HUES6 (cell line): ENCODE data around the gene USP37.
"Not testable (repeated sequence)": the region's sequence is repeated elsewhere in the genome, so short reads cannot be mapped to it uniquely, and the experiment has no call there.

Experiments used
- H3K27ac ChIP-seq: 2 replicates; pipeline ENCODE4 v1.7.0; 2013; ENCODE audit warnings: low read depth, mild to moderate bottlenecking, low read length, inconsistent platforms
- H3K27me3 ChIP-seq: 2 replicates; pipeline ENCODE4 v1.6.1; 2013; ENCODE audit warnings: low read length; ENCODE audit not compliant: control insufficient read depth, insufficient read depth
- H3K36me3 ChIP-seq: 2 replicates; pipeline ENCODE4 v1.6.1; 2013; ENCODE audit warnings: low read length; ENCODE audit not compliant: control insufficient read depth, insufficient read depth
- H3K4me1 ChIP-seq: 2 replicates; pipeline ENCODE4 v1.6.1; 2013; ENCODE audit warnings: low read length; ENCODE audit not compliant: control insufficient read depth, insufficient read depth
- H3K4me3 ChIP-seq: 2 replicates; pipeline ENCODE4 v1.5.1; 2013; ENCODE audit warnings: low read depth, low read length
- H3K9ac ChIP-seq: one replicate; pipeline ENCODE4 v1.6.1; 2013; ENCODE audit warnings: mild to moderate bottlenecking, low read length
- H3K9me3 ChIP-seq: 2 replicates; pipeline ENCODE4 v1.6.1; 2013; ENCODE audit warnings: low read depth, low read length; ENCODE audit not compliant: control insufficient read depth, insufficient read depth

Gene USP37

DNA sequence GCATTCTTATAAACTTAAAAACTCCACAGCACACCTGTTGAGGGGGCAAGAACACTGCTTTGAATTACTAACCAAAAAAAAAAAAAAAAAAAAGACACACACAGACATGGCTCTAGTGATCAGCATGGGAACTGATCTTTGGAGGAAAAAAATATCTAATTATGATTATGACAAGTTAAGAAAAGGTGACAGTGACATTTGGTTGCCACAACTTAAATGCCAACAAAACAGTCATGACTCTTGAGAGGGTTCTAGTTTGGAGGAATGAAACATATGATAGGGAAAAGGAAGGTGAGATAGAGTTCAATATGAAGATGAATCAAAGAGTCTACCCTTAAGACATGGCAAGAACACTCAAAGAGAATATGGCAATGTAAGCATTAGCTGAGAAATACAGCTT, 20.6 kb downstream of the USP37 start:
- H3K4me3 ChIP-seq, result no peak overlapping the region
- H3K9ac ChIP-seq, result no peak overlapping the region
- no peaks in the 10 kb centered on the region for H3K27me3 ChIP-seq
- H3K9me3 ChIP-seq, result no peaks in the 10 kb centered on the region
- peaks cover 87% of the 10 kb centered on the region for H3K36me3 ChIP-seq
- no peaks in the 10 kb centered on the region for H3K4me1 ChIP-seq
- H3K27ac ChIP-seq, result no peak overlapping the region

DNA sequence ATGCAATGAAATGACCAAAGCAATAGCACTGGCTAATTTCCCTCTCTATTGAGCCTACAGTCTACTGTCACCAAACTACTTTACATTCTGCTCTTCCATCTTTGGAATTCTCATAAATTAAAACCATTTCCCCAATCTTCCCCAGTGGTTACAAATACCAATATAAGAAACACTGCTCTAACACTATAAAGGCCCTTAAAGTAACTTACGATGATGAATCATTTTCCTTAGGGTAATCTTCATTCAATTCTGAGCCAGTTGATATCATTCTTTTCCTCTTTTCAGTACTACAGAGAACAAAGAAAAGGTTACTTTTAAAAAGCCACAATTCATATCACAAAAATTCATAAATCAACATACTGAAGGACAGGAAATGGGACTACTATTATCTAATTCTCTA, 22.1 kb downstream of the USP37 start:
- H3K36me3 ChIP-seq, result peaks cover 89% of the 10 kb centered on the region
- no peaks in the 10 kb centered on the region for H3K27me3 ChIP-seq
- H3K27ac ChIP-seq, result no peak overlapping the region
- no peaks in the 10 kb centered on the region for H3K4me1 ChIP-seq
- H3K9me3 ChIP-seq, result no peaks in the 10 kb centered on the region
- H3K4me3 ChIP-seq, result no peak overlapping the region
- H3K9ac ChIP-seq, result no peak overlapping the region

DNA sequence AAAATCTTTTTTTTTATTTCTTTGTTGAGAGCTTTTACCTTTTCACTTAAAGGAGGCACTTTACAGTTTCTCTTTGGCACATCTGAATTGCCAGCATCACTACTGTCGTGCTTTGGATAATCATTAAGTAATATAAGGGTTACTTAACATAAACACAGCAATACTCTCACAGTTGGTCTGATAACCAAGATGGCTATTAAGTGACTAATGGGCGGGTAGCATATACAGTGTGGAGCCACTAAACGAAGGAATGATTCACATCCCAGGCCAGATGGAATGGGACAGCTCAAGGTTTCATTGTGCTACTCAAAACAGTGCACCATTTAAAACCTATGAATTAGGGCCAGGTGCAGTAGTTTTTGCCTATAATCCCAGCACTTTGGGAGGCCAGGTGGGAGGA, 28.1 kb downstream of the USP37 start:
- H3K36me3 ChIP-seq, result peaks cover 83% of the 10 kb centered on the region
- no peaks in the 10 kb centered on the region for H3K27me3 ChIP-seq
- no peak overlapping the region for H3K27ac ChIP-seq
- no peaks in the 10 kb centered on the region for H3K4me1 ChIP-seq
- no peak overlapping the region for H3K9ac ChIP-seq
- no peak overlapping the region for H3K4me3 ChIP-seq
- no peaks in the 10 kb centered on the region for H3K9me3 ChIP-seq

DNA sequence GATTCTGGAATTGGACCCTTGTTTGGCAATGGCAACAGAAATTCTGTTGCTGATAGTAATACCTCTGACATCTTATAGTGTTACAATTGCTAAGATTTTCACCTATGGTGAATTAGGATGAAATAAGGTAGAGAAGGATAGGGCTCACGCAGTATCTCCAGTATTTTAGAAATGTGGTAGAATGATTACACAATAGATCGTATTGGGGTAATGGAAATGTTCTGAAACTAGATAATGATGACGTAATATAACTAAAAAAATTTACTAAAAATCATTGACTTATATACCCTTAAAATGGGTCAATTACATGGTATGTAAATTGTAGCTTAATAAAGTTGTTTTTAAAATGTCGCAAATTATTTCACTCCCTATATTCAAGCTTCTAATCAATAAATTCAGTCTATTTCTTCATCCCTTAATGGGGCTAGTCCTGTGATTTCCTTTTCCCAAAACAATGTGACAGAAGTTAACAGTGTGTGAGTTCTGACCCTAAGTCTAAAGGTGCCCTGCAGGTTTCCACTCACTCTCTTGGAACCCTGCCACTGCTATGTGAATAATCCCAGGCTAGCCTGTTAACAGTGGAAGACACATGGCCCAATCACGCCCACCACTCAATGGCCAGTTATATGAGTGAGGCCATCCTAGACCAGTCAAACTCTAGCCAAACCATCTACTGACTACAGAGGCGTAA, 31.2 kb downstream of the USP37 start:
- Histone ChIP-seq H3K9ac (no peak overlapping the region), H3K4me3 (no peak overlapping the region), H3K9me3 (no peaks in the 10 kb centered on the region), H3K36me3 (peaks cover 84% of the 10 kb centered on the region), H3K4me1 (no peaks in the 10 kb centered on the region), H3K27ac (no peak overlapping the region), H3K27me3 (no peaks in the 10 kb centered on the region)

DNA sequence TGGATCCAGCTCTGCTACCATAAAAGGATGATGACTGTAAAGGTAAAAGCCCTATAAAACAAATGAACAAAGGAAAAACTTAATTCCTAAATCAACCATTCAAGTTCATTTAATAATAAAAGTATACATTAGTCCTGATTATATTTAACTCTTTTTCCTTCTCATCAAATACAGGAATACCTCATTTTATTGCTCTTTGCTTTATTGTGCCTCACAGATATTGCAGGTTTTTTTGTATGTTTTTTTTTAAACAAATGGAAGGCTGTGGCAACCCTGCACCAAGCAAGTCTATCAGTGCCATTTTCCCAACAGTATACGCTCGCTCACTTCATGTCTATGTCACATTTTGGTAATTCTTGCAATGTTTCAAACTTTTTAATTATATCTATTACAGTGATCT, 38.2 kb downstream of the USP37 start:
- Histone ChIP-seq H3K4me1 (no peaks in the 10 kb centered on the region), H3K36me3 (peaks cover 86% of the 10 kb centered on the region)

DNA sequence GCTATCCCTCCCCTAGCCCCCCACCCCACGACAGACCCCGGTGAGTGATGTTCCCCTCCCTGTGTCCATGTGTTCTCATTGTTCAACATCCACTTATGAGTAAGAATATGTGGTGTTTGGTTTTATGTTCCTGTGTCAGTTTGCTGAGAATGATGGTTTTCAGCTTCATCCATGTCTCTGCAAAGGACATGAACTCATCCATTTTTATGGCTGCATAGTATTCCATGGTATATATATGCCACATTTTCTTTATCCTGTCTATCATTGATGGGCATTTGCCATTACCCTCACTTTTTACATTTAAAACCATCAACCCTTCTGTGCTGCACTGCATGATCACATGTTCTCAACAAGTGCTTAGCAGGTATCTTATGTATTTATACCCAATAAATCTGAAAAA, 39.7 kb downstream of the USP37 start:
- H3K27me3 ChIP-seq, H3K4me3 ChIP-seq, H3K27ac ChIP-seq, H3K9me3 ChIP-seq, H3K4me1 ChIP-seq, H3K9ac ChIP-seq: not testable (repeated sequence)
- H3K36me3 ChIP-seq, result peaks cover 87% of the 10 kb centered on the region

More for the DNA sequence above, 38.2 kb downstream of the USP37 start:
- Histone ChIP-seq H3K9ac (no peak overlapping the region), H3K27ac (no peak overlapping the region), H3K9me3 (no peaks in the 10 kb centered on the region), H3K4me3 (no peak overlapping the region), H3K27me3 (no peaks in the 10 kb centered on the region)

DNA sequence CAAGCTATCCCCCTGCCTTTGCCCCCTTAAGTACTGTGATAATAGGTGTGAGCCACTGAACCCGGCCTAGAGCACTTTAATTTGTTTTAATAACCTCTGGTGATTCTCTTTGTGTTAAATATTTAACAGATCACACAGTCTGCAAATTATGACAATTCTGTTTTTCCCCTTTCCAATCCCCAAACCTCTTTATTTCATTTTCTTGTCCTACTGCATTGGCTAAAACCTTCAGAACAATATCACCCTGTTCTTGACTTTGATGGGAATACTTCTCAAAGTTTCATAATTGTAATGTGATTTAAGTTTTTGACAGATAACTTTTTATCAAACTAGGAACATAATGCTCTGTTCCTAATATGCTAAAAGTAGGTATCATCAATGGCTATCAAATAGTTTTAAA, 44.5 kb downstream of the USP37 start:
- Histone ChIP-seq H3K27me3 (no peaks in the 10 kb centered on the region), H3K9ac (no peak overlapping the region), H3K4me3 (no peak overlapping the region), H3K4me1 (no peaks in the 10 kb centered on the region), H3K27ac (no peak overlapping the region; the same call in 1 of the 2 replicates), H3K9me3 (no peaks in the 10 kb centered on the region), H3K36me3 (peaks cover 57% of the 10 kb centered on the region)

DNA sequence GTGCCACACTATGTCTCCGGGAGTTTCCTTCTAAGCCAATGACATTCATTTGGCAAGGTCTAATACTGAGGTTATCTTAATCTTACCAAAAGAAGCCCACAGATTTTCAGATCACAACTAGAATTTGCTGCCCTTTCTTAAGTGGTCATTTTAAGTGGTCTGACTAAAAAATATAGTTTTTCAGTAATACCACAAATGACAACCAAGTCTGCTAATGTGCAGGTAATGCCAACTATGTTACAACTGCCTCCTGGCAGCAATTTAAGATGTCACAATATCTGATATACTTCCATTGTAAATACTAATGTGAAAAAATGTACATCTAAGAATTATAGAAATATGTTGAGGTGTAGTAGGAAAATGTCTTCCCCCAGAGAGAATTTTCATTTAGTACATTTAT, 49.3 kb downstream of the USP37 start:
- Histone ChIP-seq H3K27ac (no peak overlapping the region), H3K4me1 (no peaks in the 10 kb centered on the region), H3K4me3 (no peak overlapping the region), H3K27me3 (no peaks in the 10 kb centered on the region), H3K36me3 (peaks cover 24% of the 10 kb centered on the region), H3K9ac (no peak overlapping the region), H3K9me3 (no peaks in the 10 kb centered on the region)

DNA sequence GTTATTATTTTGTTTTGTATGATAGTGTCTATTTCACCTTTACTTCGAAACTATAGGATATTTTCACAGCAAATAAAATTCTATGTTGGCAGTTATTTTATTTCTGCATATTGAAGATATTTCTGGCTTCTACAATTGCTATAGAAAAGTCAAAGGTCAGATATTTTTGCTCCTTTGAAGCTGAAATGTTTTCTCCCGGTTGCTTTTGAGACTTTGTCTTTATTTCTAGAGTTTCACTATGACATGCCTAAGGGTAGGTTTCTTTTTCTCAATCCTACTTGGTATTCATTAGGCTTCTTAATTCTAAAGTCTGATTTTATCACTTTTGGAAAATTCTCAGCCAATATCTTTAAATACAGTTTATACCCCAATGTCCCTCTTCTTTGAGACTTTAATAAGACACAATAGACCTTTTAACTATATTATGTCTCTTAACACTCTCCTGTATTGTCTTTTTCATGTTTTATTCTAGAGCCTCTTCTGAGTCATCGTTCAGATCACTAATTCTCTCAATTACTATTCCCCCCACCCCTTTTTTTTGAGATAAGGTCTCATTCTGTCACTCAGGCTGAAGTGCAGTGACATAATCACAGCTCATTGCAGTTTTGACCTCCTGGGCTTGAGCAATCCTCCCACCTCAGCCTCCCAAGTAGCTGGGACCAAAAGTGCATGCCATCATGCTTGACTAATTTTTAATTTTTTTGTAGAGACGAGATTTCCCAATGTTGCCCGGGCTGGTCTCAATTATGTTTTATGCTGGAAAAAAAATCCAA, 50.5 kb downstream of the USP37 start:
- Histone ChIP-seq H3K4me3 (no peak overlapping the region), H3K27me3 (no peaks in the 10 kb centered on the region), H3K27ac (no peak overlapping the region), H3K4me1 (no peaks in the 10 kb centered on the region), H3K9me3 (no peaks in the 10 kb centered on the region), H3K9ac (no peak overlapping the region), H3K36me3 (peaks cover 20% of the 10 kb centered on the region)

DNA sequence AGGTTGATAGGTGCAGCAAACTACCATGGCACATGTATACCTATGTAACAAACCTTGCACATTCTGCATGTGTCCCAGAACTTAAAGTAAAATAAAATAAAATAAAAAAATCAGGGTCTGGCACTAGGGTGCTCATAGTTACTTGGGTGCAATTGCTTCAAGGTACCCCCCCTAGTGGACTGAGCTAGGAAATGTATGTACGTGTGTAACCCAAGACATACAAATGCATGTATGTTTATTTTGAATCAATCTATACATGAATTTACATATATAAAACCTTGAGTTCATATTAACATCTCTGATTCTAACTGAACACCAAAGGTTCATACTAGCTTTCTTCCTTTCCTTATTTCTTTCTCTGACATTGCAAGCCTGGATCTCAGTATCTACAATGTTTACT, 51.5 kb downstream of the USP37 start:
- H3K36me3 ChIP-seq, result peaks cover 14% of the 10 kb centered on the region
- H3K27me3 ChIP-seq, result no peaks in the 10 kb centered on the region
- no peak overlapping the region for H3K27ac ChIP-seq
- H3K4me1 ChIP-seq, result no peaks in the 10 kb centered on the region
- no peak overlapping the region for H3K4me3 ChIP-seq
- no peak overlapping the region for H3K9ac ChIP-seq
- H3K9me3 ChIP-seq, result no peaks in the 10 kb centered on the region

DNA sequence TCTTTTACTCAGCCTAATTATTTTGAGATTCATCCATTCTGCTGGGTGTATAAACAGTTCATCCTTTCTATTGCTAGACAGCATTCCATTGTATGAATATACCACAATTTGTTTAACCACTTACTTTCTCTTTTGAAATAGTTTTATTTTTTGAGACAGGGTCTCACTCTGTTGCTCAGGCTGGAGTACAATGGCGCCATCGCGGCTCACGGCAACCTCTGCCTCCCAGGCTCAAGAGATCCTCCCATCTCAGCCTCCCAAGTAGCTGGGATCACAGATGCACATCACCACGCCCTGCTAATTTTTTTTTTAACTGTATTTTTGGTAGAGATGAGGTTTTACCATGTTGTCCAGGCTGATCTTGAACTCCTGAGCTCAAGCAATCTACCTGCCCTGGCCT, 54.5 kb downstream of the USP37 start:
- Histone ChIP-seq H3K9me3 (no peaks in the 10 kb centered on the region), H3K4me3 (no peak overlapping the region), H3K9ac (no peak overlapping the region), H3K4me1 (no peaks in the 10 kb centered on the region), H3K27me3 (no peaks in the 10 kb centered on the region), H3K27ac (no peak overlapping the region), H3K36me3 (peaks cover 16% of the 10 kb centered on the region)
